Measurements from ENCODE around the gene RPS15A.
"Not testable (repeated sequence)": the region's sequence is repeated elsewhere in the genome, so short reads cannot be mapped to it uniquely, and the experiment has no call there.

GRCh38 chr16:18776334-18776733, 13.8 kb downstream of the RPS15A start:
- not testable (repeated sequence) for TF ChIP-seq POLR2A (IDR thresholded peaks at IDR 0.05)
- TF ChIP-seq, protein P1, sequence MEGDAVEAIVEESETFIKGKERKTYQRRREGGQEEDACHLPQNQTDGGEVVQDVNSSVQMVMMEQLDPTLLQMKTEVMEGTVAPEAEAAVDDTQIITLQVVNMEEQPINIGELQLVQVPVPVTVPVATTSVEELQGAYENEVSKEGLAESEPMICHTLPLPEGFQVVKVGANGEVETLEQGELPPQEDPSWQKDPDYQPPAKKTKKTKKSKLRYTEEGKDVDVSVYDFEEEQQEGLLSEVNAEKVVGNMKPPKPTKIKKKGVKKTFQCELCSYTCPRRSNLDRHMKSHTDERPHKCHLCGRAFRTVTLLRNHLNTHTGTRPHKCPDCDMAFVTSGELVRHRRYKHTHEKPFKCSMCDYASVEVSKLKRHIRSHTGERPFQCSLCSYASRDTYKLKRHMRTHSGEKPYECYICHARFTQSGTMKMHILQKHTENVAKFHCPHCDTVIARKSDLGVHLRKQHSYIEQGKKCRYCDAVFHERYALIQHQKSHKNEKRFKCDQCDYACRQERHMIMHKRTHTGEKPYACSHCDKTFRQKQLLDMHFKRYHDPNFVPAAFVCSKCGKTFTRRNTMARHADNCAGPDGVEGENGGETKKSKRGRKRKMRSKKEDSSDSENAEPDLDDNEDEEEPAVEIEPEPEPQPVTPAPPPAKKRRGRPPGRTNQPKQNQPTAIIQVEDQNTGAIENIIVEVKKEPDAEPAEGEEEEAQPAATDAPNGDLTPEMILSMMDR (IDR thresholded peaks at IDR 0.05): not testable (repeated sequence)

Data from right lobe of liver (tissue), 4 donors.